Posterior vena cava (tissue), 2 donors: ENCODE data around the gene C1orf174. TPM values are rescaled to one million over a fixed set of nuclear protein-coding genes. Genes with fewer than 3 reads are reported as not detected.

ENCODE experiments used
- DNase-seq: peaks from one replicate; pipeline ENCODE4 v3.0.0-alpha.2; 2020; ENCODE audit warnings: low spot score
- intact Hi-C, 2 donors: fragments of 100-400 bp; cut with DNase I; formaldehyde crosslinking; loops; one replicate each; pipeline versions ENCODE4 v1.14.1 to v1.14.2; 2022 to 2023
- long read RNA-seq, 2 donors: library from polyadenylated mRNA; unstranded; transcript quantifications; one replicate each; pipeline ENCODE4 v2.0.0, GENCODE V29; 2020 to 2021
- total RNA-seq, 2 donors: library from RNA; stranded (reverse); fragmentation: NEBNext Ultra II Directional; extraction: Animal tissue kit (Norgen Biotek cat#: 25700); gene quantifications; one replicate each; pipeline ENCODE4 v1.2.1, GENCODE V29; 2021
- donor health status: DM: yes; HTN: yes; CAD: no.
- donor health status: DM: yes; HTN: yes; CAD: no.

C1orf174 gene
- 10 to 100 TPM; 18.7 to 20.4 TPM for total RNA-seq
- long read RNA-seq, donor 1, transcript C1orf174-201 (4 exons, 1,666 nt): major isoform, 9 of 11 reads
- long read RNA-seq, donor 1, partial matches to known transcripts: 2 of 11 reads
- long read RNA-seq, donor 1, other reads (novel, unspliced or antisense): 0 of 11 reads
- long read RNA-seq, donor 2, transcript C1orf174-201 (4 exons, 1,666 nt): major isoform, 69 of 75 reads
- long read RNA-seq, donor 2, partial matches to known transcripts: 2 of 75 reads
- long read RNA-seq, donor 2, other reads (novel, unspliced or antisense): 4 of 75 reads

- intact Hi-C loops: no loop called here
- peak; percentile 98 for DNase-seq
Measured at GRCh38 chr1:3900150-3900968, at the start of gene C1orf174. TSS of gene C1orf174 (minus strand) at chr1:3900272. CDS start at chr1:3900186, 86 bp downstream.

GRCh38 chr1:3948344-3948743 is 48.3 kb upstream of the C1orf174 start:
- no peak for DNase-seq
- intact Hi-C loops: no loop called here

DNA sequence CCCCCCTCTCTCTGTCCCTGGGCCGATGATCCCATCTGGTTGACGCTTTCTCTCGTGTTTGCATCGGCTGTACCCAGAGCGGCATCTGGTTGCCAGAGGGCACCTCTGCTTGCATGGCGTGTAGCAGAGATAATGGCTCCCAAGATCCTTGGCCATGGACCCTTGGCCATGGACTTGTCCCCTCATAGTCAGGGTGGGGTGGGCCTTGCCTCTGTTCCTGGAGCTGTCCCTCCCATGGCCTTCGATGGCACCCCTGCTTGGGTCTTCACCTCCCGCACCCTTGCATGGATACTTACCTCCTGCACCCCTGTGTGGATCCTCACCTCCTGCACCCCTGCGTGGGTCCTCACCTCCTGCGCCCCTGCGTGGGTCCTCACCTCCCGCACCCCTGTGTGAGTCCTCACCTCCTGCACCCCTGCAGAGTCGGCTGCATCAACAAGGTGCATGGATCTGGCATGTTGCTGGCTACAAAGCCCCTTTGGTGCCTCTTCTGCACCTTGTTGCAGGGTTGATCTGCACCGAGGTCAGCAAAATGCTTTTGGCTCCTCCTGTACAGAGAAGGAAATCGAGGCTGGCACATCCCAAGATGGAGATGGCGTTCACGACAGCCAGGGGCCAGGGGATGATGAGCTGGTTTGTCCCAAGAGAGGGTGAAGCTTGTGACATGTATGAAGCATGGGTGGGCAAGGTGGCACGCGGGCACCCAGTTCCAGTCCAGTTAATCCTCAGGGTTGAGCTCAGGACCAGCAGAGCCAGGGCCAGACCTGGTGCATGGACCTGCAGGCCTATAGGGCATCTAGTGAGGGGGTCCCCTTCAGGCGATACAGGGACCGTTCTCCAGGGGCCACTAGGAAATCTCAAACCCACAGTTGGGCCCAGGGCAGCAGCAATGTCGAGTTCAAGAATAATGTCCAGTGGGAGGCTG is 46.1 kb upstream of the C1orf174 start:
- intact Hi-C loops: no loop called here
- DNase-seq: peak; percentile 67

DNA sequence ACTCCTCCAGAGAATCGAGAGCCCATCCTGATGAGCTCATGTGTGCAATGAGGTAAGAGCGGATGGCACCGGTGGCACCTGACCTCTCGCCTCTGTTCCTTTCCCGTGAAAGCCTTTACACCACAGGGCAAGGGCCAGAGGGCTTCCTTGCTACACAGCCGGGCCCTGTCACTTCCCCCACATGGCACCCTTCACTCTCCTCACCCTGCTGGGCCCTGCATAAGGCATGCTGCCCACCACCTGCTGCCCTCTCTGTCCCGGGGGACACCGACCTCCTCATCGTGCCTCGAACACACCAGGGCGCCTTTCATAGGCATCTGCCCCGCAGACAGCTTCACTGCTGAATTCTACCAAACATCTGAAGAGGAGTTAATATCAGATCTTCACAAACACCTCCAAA is 45.1 kb upstream of the C1orf174 start:
- intact Hi-C loops: no loop called here

DNA sequence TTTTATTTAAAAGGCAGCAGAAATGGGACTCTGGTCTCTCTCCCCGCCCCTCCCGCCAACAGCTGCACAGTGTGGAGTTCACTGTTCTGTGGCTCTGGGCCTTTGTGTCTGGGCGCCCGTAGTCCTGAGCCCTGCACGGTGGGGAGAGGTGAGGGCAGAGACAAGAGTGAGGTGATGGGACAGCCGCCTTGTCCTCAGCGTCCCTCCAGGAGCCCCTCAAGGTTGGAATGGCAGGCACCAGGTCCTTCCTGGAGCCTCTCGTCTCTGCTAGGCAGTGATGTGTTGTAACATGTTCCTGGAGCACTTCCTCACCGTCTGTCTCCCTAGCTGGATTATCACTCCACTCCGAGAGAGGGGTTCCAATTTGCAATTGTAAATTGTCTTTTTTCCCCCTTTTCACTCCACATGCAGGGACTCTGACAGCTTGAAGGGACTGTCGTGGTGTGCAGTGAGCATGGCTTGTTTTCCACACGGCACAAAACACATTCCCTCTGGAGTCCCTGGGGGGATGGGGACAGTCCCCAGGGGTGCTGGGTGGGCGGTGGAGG is 44.6 kb upstream of the C1orf174 start:
- no peak for DNase-seq
- intact Hi-C loops: no loop called here

More for the DNA sequence above, 45.1 kb upstream of the C1orf174 start:
- no peak for DNase-seq

DNA sequence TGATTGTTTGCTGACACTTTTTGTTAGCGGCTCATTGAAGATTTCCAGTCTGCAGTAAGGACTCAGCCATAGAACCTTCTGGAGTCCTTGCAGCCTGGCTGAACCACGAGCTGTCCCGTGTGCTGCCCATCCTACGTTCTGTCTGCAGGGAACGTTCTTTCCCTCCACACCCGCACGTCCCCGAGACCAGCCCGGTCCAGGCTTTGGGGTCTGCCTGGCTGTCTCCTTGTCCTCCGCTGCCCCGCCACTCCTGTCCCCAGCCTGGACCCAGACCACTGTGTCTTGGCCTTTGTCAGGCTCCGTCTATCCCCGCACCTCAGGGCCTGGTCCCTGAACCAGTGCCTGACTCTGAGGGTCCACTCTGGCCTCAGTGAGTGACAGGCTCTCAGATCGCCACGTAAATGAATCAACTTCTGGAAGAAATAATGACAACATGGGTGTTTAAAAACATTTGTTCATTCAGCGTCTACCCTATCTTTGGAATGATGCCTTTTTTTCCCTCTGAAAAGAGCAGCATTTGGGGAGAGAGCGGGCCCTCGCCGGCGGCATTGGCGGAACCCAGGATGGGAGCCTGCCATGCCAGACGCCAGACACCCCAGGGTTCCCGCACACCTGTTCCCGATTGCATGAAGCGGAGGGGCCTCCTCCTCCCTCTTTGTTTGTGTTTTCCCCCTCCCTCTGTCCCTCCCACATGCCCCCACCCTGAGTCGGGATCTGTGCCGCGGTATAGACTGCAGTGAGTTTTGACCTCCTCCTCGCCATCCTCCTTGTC is 43.9 kb upstream of the C1orf174 start:
- no peak for DNase-seq
- intact Hi-C loops: no loop called here

DNA sequence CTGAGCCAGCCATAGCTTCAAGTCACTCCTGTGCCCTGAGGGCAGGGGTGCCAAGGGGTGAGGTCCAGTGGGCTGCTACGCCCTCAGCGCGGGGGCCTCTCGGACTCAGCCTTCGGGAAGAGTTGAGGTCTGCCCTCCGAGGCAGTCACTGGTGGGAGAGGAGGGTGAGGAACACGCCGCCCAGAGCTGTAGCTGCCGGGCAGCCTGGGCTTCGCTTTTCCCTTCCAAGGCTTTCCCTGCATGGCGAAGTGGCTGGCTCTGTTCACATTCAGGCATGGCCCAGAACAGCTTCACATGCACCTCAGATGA is 43.0 kb upstream of the C1orf174 start:
- intact Hi-C loops: no loop called here

DNA sequence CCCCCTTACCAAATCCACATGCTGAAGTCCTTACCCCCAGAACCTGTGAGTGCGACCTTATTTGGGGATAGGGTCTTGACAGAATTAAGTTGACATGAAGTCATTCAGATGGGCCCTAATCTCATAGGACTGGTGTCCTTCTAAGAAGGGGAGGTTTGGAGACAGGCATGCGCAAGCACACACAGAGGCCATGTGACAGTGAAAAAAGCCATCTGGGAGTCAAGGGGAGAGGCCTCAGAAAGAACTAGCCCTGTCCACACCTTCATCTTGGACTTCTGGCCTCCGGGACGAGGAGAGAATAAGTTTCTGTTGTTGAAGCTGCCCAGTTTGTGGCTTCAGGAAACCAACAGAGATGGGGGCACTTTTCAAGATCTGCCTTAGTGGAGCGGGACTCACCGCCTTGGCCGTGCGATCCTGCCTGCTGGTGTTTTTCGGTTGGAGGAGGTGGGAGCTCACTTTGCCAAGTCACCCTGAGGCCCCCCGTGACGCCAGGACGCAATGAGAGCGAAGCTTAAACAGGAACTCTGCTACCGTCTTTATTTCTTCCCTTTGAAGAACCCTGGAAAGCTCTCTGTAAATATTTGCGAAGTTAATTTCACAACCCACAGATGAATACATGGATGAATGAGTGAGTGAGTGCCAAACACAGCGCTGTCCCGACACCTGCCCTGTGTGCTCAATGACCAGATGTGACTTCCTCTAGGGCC is 42.5 kb upstream of the C1orf174 start:
- intact Hi-C loops: no loop called here
- no peak for DNase-seq

More for the DNA sequence above, 43.0 kb upstream of the C1orf174 start:
- DNase-seq: no peak

- DNase-seq: no peak
- intact Hi-C loops: no loop called here
Measured at GRCh38 chr1:3940754-3941345, 40.8 kb upstream of the C1orf174 start.

DNA sequence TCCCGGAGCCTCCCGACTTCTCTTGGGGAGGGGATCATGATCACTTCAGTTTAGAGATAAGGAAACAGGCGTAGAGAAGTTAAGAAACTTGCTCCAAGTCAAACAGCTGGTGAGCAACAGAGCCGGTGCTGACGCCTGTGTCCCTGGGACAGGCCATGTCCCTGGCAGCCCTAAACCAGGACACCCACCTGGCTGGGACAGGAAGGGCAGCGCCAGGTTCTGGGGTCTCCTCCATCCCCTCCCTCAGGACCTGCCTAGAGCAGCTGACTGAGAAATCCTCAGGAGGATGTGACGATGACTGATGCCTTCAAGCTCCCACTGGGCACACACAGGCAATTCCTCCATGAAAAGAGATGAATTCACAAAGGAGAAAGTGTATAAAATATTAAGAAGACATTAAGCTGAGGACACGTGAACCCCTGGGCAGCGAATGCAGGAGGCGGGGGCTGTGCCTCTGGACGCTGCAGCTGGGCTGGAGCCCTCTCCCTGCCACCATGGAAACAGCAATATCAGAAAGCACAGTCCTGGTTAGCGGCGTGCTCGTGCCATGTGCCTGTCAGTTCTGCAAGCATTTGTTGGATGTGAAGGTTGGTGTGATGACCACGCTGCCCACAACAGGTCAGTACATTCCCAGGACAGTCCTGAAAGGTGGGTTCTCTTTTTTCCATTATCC is 40.1 kb upstream of the C1orf174 start:
- intact Hi-C loops: no loop called here
- no peak for DNase-seq

- intact Hi-C loops: no loop called here
- DNase-seq: no peak
Measured at GRCh38 chr1:3939242-3940080, 39.4 kb upstream of the C1orf174 start.

GRCh38 chr1:3932156-3932919 is 32.3 kb upstream of the C1orf174 start:
- DNase-seq: no peak
- intact Hi-C loops: no loop called here

DNA sequence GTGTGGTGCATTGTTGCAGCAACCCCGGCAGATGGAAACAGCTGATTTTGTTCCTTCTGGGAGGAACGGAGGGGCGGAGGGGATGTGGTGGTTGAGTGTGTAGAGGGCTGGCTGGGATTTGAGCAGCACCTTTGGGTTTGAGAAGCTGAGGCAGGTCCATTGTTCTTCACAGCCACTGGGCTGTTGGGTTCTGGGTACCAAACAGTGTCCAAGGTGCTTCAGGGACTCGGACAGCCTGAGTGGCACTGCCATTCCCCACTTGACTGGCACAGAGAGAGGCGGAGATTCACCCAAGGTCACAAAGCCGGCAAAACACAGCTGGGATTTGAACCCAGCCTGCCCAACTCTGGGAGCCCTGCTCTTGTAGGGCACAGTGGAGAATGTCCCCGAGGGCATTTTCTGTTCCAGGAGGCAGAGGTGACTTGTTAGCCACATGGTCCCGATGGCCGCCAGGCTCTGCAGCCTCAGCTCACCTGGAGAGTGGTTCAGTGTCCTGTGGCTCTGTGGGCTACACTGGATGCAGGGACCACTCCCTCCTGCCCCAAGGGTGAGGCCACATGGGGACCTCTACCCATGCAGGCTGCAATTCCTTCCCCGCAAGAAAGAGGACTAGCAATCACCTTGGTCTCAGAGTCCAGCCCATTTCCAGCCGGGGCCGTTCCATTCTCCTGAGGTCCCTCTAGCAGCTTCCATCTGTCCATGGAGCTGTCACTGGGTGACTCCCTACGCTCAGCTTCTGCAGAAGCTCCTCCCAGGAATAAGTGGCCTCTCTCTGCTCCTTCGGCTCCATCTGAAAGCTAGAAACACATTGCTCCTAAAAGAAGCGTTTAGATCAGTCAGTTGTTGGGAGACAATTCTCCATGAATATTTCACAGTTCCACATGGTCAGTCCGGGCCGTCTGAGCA is 31.2 kb upstream of the C1orf174 start:
- intact Hi-C loops: no loop called here
- DNase-seq: no peak

GRCh38 chr1:3930301-3931006 is 30.4 kb upstream of the C1orf174 start:
- intact Hi-C loops: no loop called here
- DNase-seq: no peak
